B cell (primary cell): ENCODE measurements around the gene SLC24A4. TPM values are rescaled to one million over a fixed set of nuclear protein-coding genes. Genes with fewer than 3 reads are reported as not detected.

Experiments used
- ATAC-seq: fragments of 200-7000 bp; cut with Tn5 transposase; one replicate; pipeline ENCODE4 v1.10.0; 2021; ENCODE audit warnings: low read depth, mild to moderate bottlenecking, moderate number of reproducible peaks, moderate library complexity
- CTCF ChIA-PET: fragments of 350-600 bp; sonication (Branson Sonifier 250); formaldehyde crosslinking; loops from one replicate; lab custom pipeline; 2021; ENCODE audit warnings: antibody characterized with exemption, inconsistent platforms; lab: Charles Lee
- POLR2A ChIA-PET: fragments of 350-600 bp; sonication (Branson Sonifier 250); formaldehyde crosslinking; loops from one replicate; lab custom pipeline; 2021; ENCODE audit warnings: antibody characterized with exemption; lab: Charles Lee
- DNase-seq: peaks from one replicate; pipeline ENCODE4 v3.0.0; 2013
- H2AFZ ChIP-seq: 2 replicates; pipeline ENCODE4 v1.6.1; 2012; ENCODE audit warnings: mild to moderate bottlenecking, low read depth, low read length; ENCODE audit not compliant: insufficient read depth, poor library complexity, severe bottlenecking
- H3K27ac ChIP-seq, 2 donors: 1 replicate in 1 of 2; 2 replicates in 1 of 2; pipeline ENCODE4 v1.5.1; 2012 to 2013; ENCODE audit warnings: low read length in 2 of 2, mild to moderate bottlenecking in 2 of 2, moderate library complexity in 1 of 2
- H3K27me3 ChIP-seq, 4 experiments: fragments of 200-600 bp in 1 of 4; sonication (generic) in 1 of 4; replicated peaks in 1 of 4; 1 replicate in 2 of 4; 2 replicates in 2 of 4; pipeline versions ENCODE4 v1.6.1 to v1.7.0; 2013 to 2016; ENCODE audit warnings: low read length in 3 of 4, mild to moderate bottlenecking in 2 of 4, mixed read lengths in 1 of 4, moderate library complexity in 1 of 4; ENCODE audit not compliant: insufficient read depth in 4 of 4, control insufficient read depth in 3 of 4; ENCODE audit errors: control extremely low read depth in 1 of 4
- H3K36me3 ChIP-seq, 2 experiments: replicated peaks in 1 of 2; 1 replicate in 1 of 2; 2 replicates in 1 of 2; pipeline versions ENCODE4 v1.6.1 to v1.7.1; 2013; ENCODE audit warnings: low read length in 1 of 2; ENCODE audit not compliant: insufficient read depth in 2 of 2, control insufficient read depth in 1 of 2; ENCODE audit errors: control extremely low read depth in 1 of 2, extremely low read depth in 1 of 2
- H3K4me1 ChIP-seq, 2 donors: fragments of 200-600 bp in 1 of 2; sonication (generic) in 1 of 2; 1 replicate in 1 of 2; 2 replicates in 1 of 2; pipeline versions ENCODE4 v1.5.1 to v1.6.1; 2013 to 2017; ENCODE audit warnings: low read length in 2 of 2; ENCODE audit not compliant: control insufficient read depth in 2 of 2, insufficient read depth in 2 of 2
- H3K4me2 ChIP-seq: replicated peaks from 2 replicates; pipeline ENCODE3; 2012; ENCODE audit warnings: mild to moderate bottlenecking, low read depth, low read length; ENCODE audit not compliant: poor library complexity, severe bottlenecking
- H3K4me3 ChIP-seq, 5 experiments: fragments of 200-600 bp in 1 of 5; sonication (generic) in 1 of 5; 1 replicate in 3 of 5; 2 replicates in 2 of 5; pipeline versions ENCODE4 v1.5.1 to v1.7.0; 2011 to 2016; ENCODE audit warnings: low read length in 4 of 5, mild to moderate bottlenecking in 4 of 5, low read depth in 2 of 5, control low read depth in 1 of 5, moderate library complexity in 1 of 5; ENCODE audit not compliant: insufficient read depth in 1 of 5; ENCODE audit errors: control extremely low read depth in 1 of 5, extremely low read depth in 1 of 5
- H3K79me2 ChIP-seq: fragments of 200-600 bp; sonication (generic); one replicate; pipeline ENCODE4 v1.6.0; 2016; ENCODE audit warnings: low read length; ENCODE audit not compliant: control insufficient read depth, insufficient read depth
- H3K9ac ChIP-seq: fragments of 200-600 bp; sonication (generic); 2 replicates; pipeline ENCODE4 v1.6.1; 2017; ENCODE audit warnings: mild to moderate bottlenecking, low read length, moderate library complexity
- H3K9me3 ChIP-seq, 3 donors: one replicate each; pipeline versions ENCODE4 v1.6.1 to v1.7.1; 2013; ENCODE audit warnings: low read length in 2 of 3; ENCODE audit not compliant: control insufficient read depth in 2 of 3, insufficient read depth in 1 of 3; ENCODE audit errors: control extremely low read depth in 1 of 3
- H4K20me1 ChIP-seq: 2 replicates; pipeline ENCODE4 v1.6.0; 2012; ENCODE audit warnings: mild to moderate bottlenecking, low read length; ENCODE audit not compliant: insufficient read depth, control insufficient read depth, poor library complexity, severe bottlenecking
- H3K27ac Mint-ChIP-seq: one replicate; pipeline ENCODE4 v1.8.0; 2021; ENCODE audit warnings: mixed read lengths
- H3K27me3 Mint-ChIP-seq: one replicate; pipeline ENCODE4 v1.8.0; 2021; ENCODE audit warnings: mixed read lengths
- H3K4me1 Mint-ChIP-seq: one replicate; pipeline ENCODE4 v1.8.0; 2021; ENCODE audit warnings: mixed read lengths
- H3K4me3 Mint-ChIP-seq: one replicate; pipeline ENCODE4 v1.8.0; 2021; ENCODE audit warnings: mixed read lengths
- H3K9me3 Mint-ChIP-seq: one replicate; pipeline ENCODE4 v1.8.0; 2022; ENCODE audit warnings: mixed read lengths; ENCODE audit not compliant: insufficient read depth
- CTCF ChIP-seq: fragments of 200-600 bp; IDR thresholded peaks from one replicate; pipeline ENCODE4 v1.8.0; 2022; ENCODE audit warnings: antibody characterized with exemption, mild to moderate bottlenecking
- EZH2 ChIP-seq: IDR thresholded peaks from 2 replicates; pipeline ENCODE4 v1.6.1; 2012; ENCODE audit warnings: borderline replicate concordance, low read depth, mild to moderate bottlenecking, moderate library complexity, low read length; ENCODE audit not compliant: insufficient read depth, poor library complexity, severe bottlenecking
- WGBS: methylation state at CpG from one replicate; pipeline ENCODE4 v1.1.5; 2013; ENCODE audit warnings: missing lambda C conversion rate; ENCODE audit not compliant: insufficient coverage; 5-methylcytosine and 5-hydroxymethylcytosine counted together
- intact Hi-C: fragments of 100-400 bp; cut with micrococcal nuclease; formaldehyde crosslinking; loops from one replicate; pipeline ENCODE4 v1.10.0; 2022
- polyA plus RNA-seq: library from polyadenylated mRNA; depleted of rRNA; stranded (reverse); fragments of >200 nt; gene quantifications from 2 replicates; pipeline ENCODE4 v1.2.3, GENCODE V29; 2012
- total RNA-seq, 2 donors: library from RNA; stranded (reverse); fragments of 120-200 nt in 1 of 2; gene quantifications; 1 replicate in 1 of 2; 2 replicates in 1 of 2; pipeline versions ENCODE4 v1.2.3 to v1.2.4, GENCODE V29; 2013 to 2022

The SLC24A4 gene
- total and polyA plus RNA-seq, 2 donors (not counting 1 experiment from before 2014, with no cell fraction given), result 0.19 TPM; not detected in 1

DNA sequence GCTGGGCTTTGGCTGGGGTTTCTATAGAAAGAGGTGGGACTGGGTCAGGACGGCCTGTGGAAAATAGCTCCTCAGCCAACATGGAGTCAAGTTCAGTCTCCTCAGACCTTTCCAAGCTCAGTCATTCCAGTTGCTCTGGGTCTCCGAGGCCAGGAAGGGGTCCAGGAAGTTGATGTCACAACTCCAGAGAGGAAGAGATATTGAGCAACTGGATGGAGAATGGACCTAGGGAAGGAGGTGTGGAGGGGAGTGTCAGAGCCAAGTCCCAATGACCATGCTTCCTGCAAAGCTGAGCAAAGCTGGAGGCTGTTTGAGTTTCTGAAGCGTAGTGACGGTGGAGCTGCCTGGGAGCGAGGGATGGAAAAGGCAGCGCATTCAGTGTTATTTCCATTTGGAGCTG is 86.1 kb downstream of the SLC24A4 start:
- Histone ChIP-seq H3K9me3 (peaks cover 0 to 12% (median 3%) of the 10 kb centered on the region in 3 donors), H3K4me3 (no peak overlapping the region), H3K4me1 (no peaks in the 10 kb centered on the region), H4K20me1 (no peaks in the 10 kb centered on the region), H3K36me3 (no peaks in the 10 kb centered on the region), H3K27me3 (peaks cover 0 to 10% (median 3%) of the 10 kb centered on the region in 4 experiments), H3K9ac (no peak overlapping the region), H2AFZ (no peak overlapping the region), H3K79me2 (no peaks in the 10 kb centered on the region), H3K4me2 (no peak overlapping the region), H3K27ac (no peak overlapping the region)
- no peak for DNase-seq
- Mint-ChIP-seq H3K4me1 (no peaks in the 10 kb centered on the region), H3K4me3 (no peak overlapping the region), H3K9me3 (peaks cover 10% of the 10 kb centered on the region), H3K27ac (no peak overlapping the region), H3K27me3 (peaks cover 28% of the 10 kb centered on the region)
- intact Hi-C loops, result no loop called here
- no peak for TF ChIP-seq CTCF
- 80% methylated on average over 4 of the region's 6 CpGs for WGBS
- ChIA-PET CTCF (no interaction called here), POLR2A (no interaction called here)
- ATAC-seq, result no peak

DNA sequence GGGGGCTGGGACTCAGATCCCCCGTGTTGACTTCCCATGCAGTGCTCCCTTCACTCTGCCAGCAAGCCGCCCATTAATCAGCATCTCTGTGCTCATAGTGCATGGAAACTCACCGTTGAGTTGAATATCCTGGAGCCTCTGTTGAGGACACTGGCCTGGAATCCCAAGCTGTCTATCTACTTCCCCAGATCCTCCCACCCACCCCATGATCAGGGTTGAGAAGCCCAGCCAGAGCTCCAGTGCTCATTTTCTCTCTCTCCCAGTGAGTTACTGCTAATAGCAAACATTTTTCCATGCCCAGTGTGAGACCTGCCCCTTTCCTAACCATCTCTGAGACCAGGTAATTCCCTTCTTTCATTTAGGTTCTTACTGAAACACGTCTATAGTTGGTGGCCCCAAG is 88.2 kb downstream of the SLC24A4 start:
- ATAC-seq, result no peak
- H3K27me3 ChIP-seq, result peaks cover 0 to 10% (median 3%) of the 10 kb centered on the region in 4 experiments
- no peak overlapping the region for H3K4me3 Mint-ChIP-seq

More for the DNA sequence above, 88.2 kb downstream of the SLC24A4 start:
- POLR2A ChIA-PET, result no interaction called here
- Histone ChIP-seq H3K36me3 (no peaks in the 10 kb centered on the region), H3K27ac (no peak overlapping the region), H3K4me2 (no peak overlapping the region), H3K4me1 (peaks cover 0 to 8% of the 10 kb centered on the region in 2 donors), H3K79me2 (no peaks in the 10 kb centered on the region), H2AFZ (no peak overlapping the region), H3K9me3 (peaks cover 0 to 10% (median 3%) of the 10 kb centered on the region in 3 donors), H3K9ac (no peak overlapping the region), H3K4me3 (no peak overlapping the region), H4K20me1 (no peaks in the 10 kb centered on the region)
- intact Hi-C loops, result no loop called here
- peaks cover 10% of the 10 kb centered on the region for H3K4me1 Mint-ChIP-seq
- DNase-seq, result no peak
- WGBS, result 74% methylated on average over 3 of the region's 4 CpGs
- H3K27me3 Mint-ChIP-seq, result peaks cover 28% of the 10 kb centered on the region
- CTCF ChIA-PET, result no interaction called here
- H3K27ac Mint-ChIP-seq, result no peak overlapping the region
- peaks cover 8% of the 10 kb centered on the region for H3K9me3 Mint-ChIP-seq
- TF ChIP-seq EZH2, result no peak
- TF ChIP-seq CTCF, result no peak
